T-helper 17 cell (primary cell): ENCODE measurements around the gene FREM2. TPM values are rescaled to one million over a fixed set of nuclear protein-coding genes. Genes with fewer than 3 reads are reported as not detected.

ENCODE experiments used
- ATAC-seq: fragments of 150-1000 bp; cut with Tn5 transposase; 2 replicates; pipeline ENCODE4 v1.10.0; 2021; ENCODE audit warnings: mild to moderate bottlenecking, moderate library complexity
- DNase-seq, 3 donors: peaks; one replicate each; pipeline versions ENCODE4 v3.0.0 to v3.0.0-alpha.2; 2020 to 2021
- H3K9me3 ChIP-seq: one replicate; pipeline ENCODE4 v1.7.0; 2013; ENCODE audit warnings: low read length, mild to moderate bottlenecking; ENCODE audit not compliant: control insufficient read depth, poor library complexity, severe bottlenecking
- H3K27ac Mint-ChIP-seq: one replicate; pipeline ENCODE4 v1.8.0; 2022; ENCODE audit warnings: mild to moderate bottlenecking, moderate library complexity, mixed read lengths
- H3K27me3 Mint-ChIP-seq: one replicate; pipeline ENCODE4 v1.8.0; 2022; ENCODE audit warnings: mixed read lengths
- H3K36me3 Mint-ChIP-seq: one replicate; pipeline ENCODE4 v1.8.0; 2022; ENCODE audit warnings: low read depth, mixed read lengths
- H3K4me1 Mint-ChIP-seq: one replicate; pipeline ENCODE4 v1.8.0; 2022; ENCODE audit warnings: mild to moderate bottlenecking, mixed read lengths
- H3K4me3 Mint-ChIP-seq: one replicate; pipeline ENCODE4 v1.8.0; 2022; ENCODE audit warnings: mild to moderate bottlenecking, moderate library complexity, mixed read lengths
- total RNA-seq, 4 donors: library from RNA in 2 of 4; stranded (reverse) in 2 of 4; gene quantifications; one replicate each; pipeline ENCODE4 v1.2.3 and lab custom pipeline; 2022 to 2026

The FREM2 gene
- total RNA-seq, 2 donors from 2014 or later = not detected

- Mint-ChIP-seq H3K4me1 (no peaks in the 10 kb centered on the region), H3K27ac (no peak overlapping the region), H3K4me3 (no peak overlapping the region), H3K27me3 (peaks cover 5% of the 10 kb centered on the region), H3K36me3 (no peaks in the 10 kb centered on the region)
- DNase-seq (no peak), ATAC-seq (no peak)
- no peaks in the 10 kb centered on the region for H3K9me3 ChIP-seq
Observed at GRCh38 chr13:38697628-38698333, 10.9 kb downstream of the FREM2 start.

GRCh38 chr13:38700051-38700450, 13.2 kb downstream of the FREM2 start:
- DNase-seq (no peak), ATAC-seq (no peak)
- Mint-ChIP-seq H3K27ac (no peak overlapping the region), H3K4me3 (no peak overlapping the region), H3K36me3 (no peaks in the 10 kb centered on the region), H3K27me3 (peaks cover 5% of the 10 kb centered on the region), H3K4me1 (peaks cover 2% of the 10 kb centered on the region)
- H3K9me3 ChIP-seq = no peaks in the 10 kb centered on the region

- DNase-seq (no peak), ATAC-seq (no peak)
- Mint-ChIP-seq H3K36me3 (no peaks in the 10 kb centered on the region), H3K27me3 (peaks cover 5% of the 10 kb centered on the region), H3K4me1 (peaks cover 4% of the 10 kb centered on the region), H3K27ac (no peak overlapping the region), H3K4me3 (no peak overlapping the region)
- H3K9me3 ChIP-seq = no peaks in the 10 kb centered on the region
Observed at GRCh38 chr13:38702669-38703068, 15.8 kb downstream of the FREM2 start.

- peaks cover 4% of the 10 kb centered on the region for H3K4me1 Mint-ChIP-seq
- no peak overlapping the region for H3K4me3 Mint-ChIP-seq
- no peaks in the 10 kb centered on the region for H3K9me3 ChIP-seq
- H3K27ac Mint-ChIP-seq = no peak overlapping the region
- ATAC-seq (no peak), DNase-seq (no peak)
- H3K27me3 Mint-ChIP-seq = peaks cover 5% of the 10 kb centered on the region
- no peaks in the 10 kb centered on the region for H3K36me3 Mint-ChIP-seq
Observed at GRCh38 chr13:38703255-38703654, 16.4 kb downstream of the FREM2 start.

- Mint-ChIP-seq H3K4me1 (peaks cover 4% of the 10 kb centered on the region), H3K36me3 (no peaks in the 10 kb centered on the region), H3K27ac (no peak overlapping the region), H3K4me3 (no peak overlapping the region), H3K27me3 (no peaks in the 10 kb centered on the region)
- ATAC-seq (no peak), DNase-seq (no peak)
- H3K9me3 ChIP-seq = no peaks in the 10 kb centered on the region
Observed at GRCh38 chr13:38705365-38705764, 18.5 kb downstream of the FREM2 start.

GRCh38 chr13:38707460-38707859, 20.6 kb downstream of the FREM2 start:
- H3K9me3 ChIP-seq = no peaks in the 10 kb centered on the region
- DNase-seq = no peak
- Mint-ChIP-seq H3K4me3 (no peak overlapping the region), H3K27me3 (no peaks in the 10 kb centered on the region), H3K27ac (no peak overlapping the region), H3K36me3 (no peaks in the 10 kb centered on the region), H3K4me1 (peaks cover 4% of the 10 kb centered on the region)
- no peak for ATAC-seq

GRCh38 chr13:38713046-38713445, 26.2 kb downstream of the FREM2 start:
- Mint-ChIP-seq H3K27me3 (peaks cover 4% of the 10 kb centered on the region), H3K4me3 (no peak overlapping the region), H3K36me3 (no peaks in the 10 kb centered on the region), H3K4me1 (no peaks in the 10 kb centered on the region), H3K27ac (no peak overlapping the region)
- no peak for DNase-seq
- no peaks in the 10 kb centered on the region for H3K9me3 ChIP-seq
- no peak for ATAC-seq

GRCh38 chr13:38718374-38718773, 31.5 kb downstream of the FREM2 start:
- Mint-ChIP-seq H3K27me3 (peaks cover 12% of the 10 kb centered on the region), H3K4me1 (no peaks in the 10 kb centered on the region), H3K36me3 (no peaks in the 10 kb centered on the region), H3K27ac (no peak overlapping the region), H3K4me3 (no peak overlapping the region)
- DNase-seq (no peak), ATAC-seq (no peak)
- H3K9me3 ChIP-seq = no peaks in the 10 kb centered on the region

GRCh38 chr13:38730332-38730731, 43.5 kb downstream of the FREM2 start:
- no peak overlapping the region for H3K4me3 Mint-ChIP-seq
- no peaks in the 10 kb centered on the region for H3K9me3 ChIP-seq
- ATAC-seq (no peak), DNase-seq (no peak)
- no peak overlapping the region for H3K27ac Mint-ChIP-seq
- H3K27me3 Mint-ChIP-seq = peaks cover 4% of the 10 kb centered on the region
- H3K36me3 Mint-ChIP-seq = no peaks in the 10 kb centered on the region
- H3K4me1 Mint-ChIP-seq = no peaks in the 10 kb centered on the region

- Mint-ChIP-seq H3K4me1 (no peaks in the 10 kb centered on the region), H3K27ac (no peak overlapping the region)
- no peak for DNase-seq
Observed at GRCh38 chr13:38733146-38733545, 46.3 kb downstream of the FREM2 start.

GRCh38 chr13:38735665-38736440, 49.0 kb downstream of the FREM2 start:
- Mint-ChIP-seq H3K27ac (no peak overlapping the region), H3K36me3 (peaks cover 2% of the 10 kb centered on the region), H3K27me3 (peaks cover 6% of the 10 kb centered on the region), H3K4me3 (no peak overlapping the region), H3K4me1 (no peaks in the 10 kb centered on the region)
- DNase-seq (no peak), ATAC-seq (no peak)
- no peaks in the 10 kb centered on the region for H3K9me3 ChIP-seq

More at GRCh38 chr13:38733146-38733545, 46.3 kb downstream of the FREM2 start:
- Mint-ChIP-seq H3K4me3 (no peak overlapping the region), H3K27me3 (peaks cover 4% of the 10 kb centered on the region), H3K36me3 (peaks cover 2% of the 10 kb centered on the region)
- ATAC-seq = no peak
- H3K9me3 ChIP-seq = no peaks in the 10 kb centered on the region

GRCh38 chr13:38743466-38743865, 56.6 kb downstream of the FREM2 start:
- no peak overlapping the region for H3K4me3 Mint-ChIP-seq
- no peaks in the 10 kb centered on the region for H3K4me1 Mint-ChIP-seq
- no peaks in the 10 kb centered on the region for H3K36me3 Mint-ChIP-seq
- no peaks in the 10 kb centered on the region for H3K9me3 ChIP-seq
- peaks cover 12% of the 10 kb centered on the region for H3K27me3 Mint-ChIP-seq
- DNase-seq (no peak), ATAC-seq (no peak)
- no peak overlapping the region for H3K27ac Mint-ChIP-seq

- Mint-ChIP-seq H3K36me3 (no peaks in the 10 kb centered on the region), H3K27me3 (peaks cover 19% of the 10 kb centered on the region), H3K27ac (no peak overlapping the region), H3K4me3 (no peak overlapping the region), H3K4me1 (no peaks in the 10 kb centered on the region)
- H3K9me3 ChIP-seq = no peaks in the 10 kb centered on the region
- DNase-seq (no peak), ATAC-seq (no peak)
Observed at GRCh38 chr13:38752686-38753085, 65.8 kb downstream of the FREM2 start.

GRCh38 chr13:38753878-38754277, 67.0 kb downstream of the FREM2 start:
- H3K9me3 ChIP-seq = no peaks in the 10 kb centered on the region
- Mint-ChIP-seq H3K4me3 (no peak overlapping the region), H3K36me3 (no peaks in the 10 kb centered on the region), H3K27ac (no peak overlapping the region), H3K4me1 (no peaks in the 10 kb centered on the region), H3K27me3 (peaks cover 20% of the 10 kb centered on the region)
- ATAC-seq (no peak), DNase-seq (no peak)
